DND-41 (cell line): ENCODE measurements around the gene DENND2D.

ENCODE experiments used
- ATAC-seq: fragments of 200-7000 bp; cut with Tn5 transposase; 3 replicates; pipeline ENCODE4 v1.9.1; 2021; ENCODE audit warnings: low read depth; ENCODE audit not compliant: insufficient read depth
- DNase-seq: peaks from one replicate; pipeline ENCODE4 v3.0.0-alpha.2; 2020
- H2AFZ ChIP-seq: 2 replicates; pipeline ENCODE4 v1.6.0; 2012; ENCODE audit warnings: low read depth, low read length
- H3K27ac ChIP-seq: 2 replicates; pipeline ENCODE4 v1.5.1; 2012; ENCODE audit warnings: low read length, inconsistent platforms
- H3K27me3 ChIP-seq: fragments of 200-600 bp; sonication (generic); 2 replicates; pipeline ENCODE4 v1.6.0; 2012; ENCODE audit warnings: low read length, mild to moderate bottlenecking, inconsistent platforms; ENCODE audit not compliant: insufficient read depth, poor library complexity
- H3K36me3 ChIP-seq: 2 replicates; pipeline ENCODE4 v1.5.1; 2012; ENCODE audit warnings: low read length, inconsistent platforms; ENCODE audit not compliant: insufficient read depth
- H3K4me1 ChIP-seq: 2 replicates; pipeline ENCODE4 v1.5.1; 2012; ENCODE audit warnings: mild to moderate bottlenecking, low read length; ENCODE audit not compliant: insufficient read depth
- H3K4me2 ChIP-seq: 2 replicates; pipeline ENCODE4 v1.6.0; 2012; ENCODE audit warnings: mild to moderate bottlenecking, moderate library complexity, low read length, inconsistent platforms; ENCODE audit not compliant: insufficient read depth
- H3K4me3 ChIP-seq, 2 experiments: fragments of 200-600 bp in 1 of 2; shearing (Covaris generic) in 1 of 2; 2 replicates each; pipeline ENCODE4 v1.5.1; 2012 to 2016; ENCODE audit warnings: inconsistent platforms in 2 of 2, low read length in 2 of 2, mild to moderate bottlenecking in 2 of 2, low read depth in 1 of 2, moderate library complexity in 1 of 2
- H3K79me2 ChIP-seq: 2 replicates; pipeline ENCODE4 v1.6.0; 2012; ENCODE audit warnings: low read length, inconsistent platforms; ENCODE audit not compliant: insufficient read depth
- H3K9ac ChIP-seq: 2 replicates; pipeline ENCODE4 v1.6.0; 2012; ENCODE audit warnings: low read depth, mild to moderate bottlenecking, inconsistent platforms, low read length, moderate library complexity
- H3K9me3 ChIP-seq: 2 replicates; pipeline ENCODE4 v1.5.1; 2012; ENCODE audit warnings: low read length, moderate library complexity, mild to moderate bottlenecking, inconsistent platforms; ENCODE audit not compliant: insufficient read depth, severe bottlenecking
- H4K20me1 ChIP-seq: 2 replicates; pipeline ENCODE4 v1.6.0; 2012; ENCODE audit warnings: low read length; ENCODE audit not compliant: insufficient read depth
- CTCF ChIP-seq: IDR thresholded peaks from 2 replicates; pipeline ENCODE4 v1.5.1; 2012; ENCODE audit warnings: borderline replicate concordance, low read length, moderate library complexity, mild to moderate bottlenecking; ENCODE audit not compliant: poor library complexity, severe bottlenecking; ENCODE audit errors: extremely low read depth
- EZH2 ChIP-seq: IDR thresholded peaks from 3 replicates; pipeline ENCODE4 v1.6.1; 2012; ENCODE audit warnings: borderline replicate concordance, low read depth, mild to moderate bottlenecking, moderate library complexity, low read length, inconsistent platforms; ENCODE audit not compliant: severe bottlenecking

The DENND2D gene

GRCh38 chr1:111242805-111243523, 42.5 kb upstream of the DENND2D start:
- no peak for DNase-seq
- no peak overlapping the region for H3K27ac ChIP-seq
- H2AFZ ChIP-seq: no peak overlapping the region
- H4K20me1 ChIP-seq: no peaks in the 10 kb centered on the region
- H3K4me1 ChIP-seq: no peaks in the 10 kb centered on the region
- H3K4me3 ChIP-seq: no peak overlapping the region
- H3K79me2 ChIP-seq: no peaks in the 10 kb centered on the region
- H3K27me3 ChIP-seq: no peaks in the 10 kb centered on the region
- TF ChIP-seq CTCF (no peak), EZH2 (no peak)
- no peak overlapping the region for H3K9ac ChIP-seq
- H3K36me3 ChIP-seq: peaks cover 69% of the 10 kb centered on the region
- no peak overlapping the region for H3K4me2 ChIP-seq
- H3K9me3 ChIP-seq: no peaks in the 10 kb centered on the region
- no peak for ATAC-seq

- Histone ChIP-seq H3K36me3 (peaks cover 81% of the 10 kb centered on the region), H3K4me1 (no peaks in the 10 kb centered on the region), H3K27ac (no peak overlapping the region), H3K4me3 (no peak overlapping the region), H3K9me3 (no peaks in the 10 kb centered on the region), H3K9ac (no peak overlapping the region), H2AFZ (no peak overlapping the region), H3K4me2 (no peak overlapping the region), H4K20me1 (no peaks in the 10 kb centered on the region), H3K27me3 (no peaks in the 10 kb centered on the region), H3K79me2 (no peaks in the 10 kb centered on the region)
- DNase-seq (no peak), ATAC-seq (no peak)
- TF ChIP-seq EZH2 (no peak), CTCF (no peak)
Measured at GRCh38 chr1:111241797-111242196, 41.4 kb upstream of the DENND2D start.

- DNase-seq: no peak
- Histone ChIP-seq H2AFZ (no peak overlapping the region), H3K27ac (no peak overlapping the region), H3K36me3 (peaks cover 93% of the 10 kb centered on the region), H3K9me3 (no peaks in the 10 kb centered on the region), H3K4me3 (no peak overlapping the region), H3K4me2 (no peak overlapping the region), H3K27me3 (no peaks in the 10 kb centered on the region), H4K20me1 (no peaks in the 10 kb centered on the region), H3K79me2 (peaks cover 26% of the 10 kb centered on the region), H3K4me1 (peaks cover 26% of the 10 kb centered on the region), H3K9ac (no peak overlapping the region)
- no peak for ATAC-seq
- TF ChIP-seq CTCF: no peak
- no peak for TF ChIP-seq EZH2
Measured at GRCh38 chr1:111238056-111238795, 37.8 kb upstream of the DENND2D start.
